ENCODE measurements around the gene ASAP3.

DNA sequence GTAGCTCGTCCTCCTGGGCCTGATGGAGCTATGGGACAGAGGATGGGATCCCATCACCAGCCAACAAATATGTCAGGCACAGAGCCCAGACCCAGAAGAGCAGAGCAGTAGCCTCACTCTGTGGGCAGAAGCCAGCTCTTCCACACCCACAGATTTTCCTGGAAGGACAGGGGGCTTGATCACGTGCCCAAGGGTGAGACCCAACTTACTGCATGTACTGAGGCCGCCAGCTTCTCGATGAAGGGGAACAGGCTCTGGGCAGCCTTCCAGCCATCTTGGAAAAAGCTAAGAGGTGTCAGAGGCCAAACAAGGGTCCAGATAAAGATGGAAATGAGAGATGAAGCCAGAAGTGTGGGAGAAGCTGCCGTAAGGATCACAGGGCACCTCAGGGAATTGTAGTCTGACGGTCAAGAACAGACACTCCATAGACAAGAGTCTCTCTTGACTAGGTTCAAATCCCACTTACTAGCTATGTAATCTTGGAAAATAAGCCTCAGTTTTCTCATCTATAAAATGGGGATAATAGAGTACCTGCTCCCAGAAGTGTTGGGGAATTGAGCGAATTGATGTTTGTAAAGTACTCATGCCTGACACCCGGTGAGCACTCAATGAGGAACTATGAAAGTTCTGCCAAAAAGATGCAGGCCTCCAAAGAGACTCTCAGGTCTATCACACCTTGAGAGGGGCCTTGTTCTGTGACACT, 42.4 kb downstream of the ASAP3 start:
- no peak for TF ChIP-seq CTCF (IDR thresholded peaks at IDR 0.05; ENCODE audit: poor library complexity)
- no peak for TF ChIP-seq EZH2 (IDR thresholded peaks at IDR 0.05; ENCODE audit: borderline replicate concordance)

Measured in hepatocyte (in vitro differentiated cells).